C4-2B (cell line): Measurements from ENCODE around the gene DNAH1.

ENCODE experiments used
- ZFX ChIP-seq: fragments of 450-650 bp; IDR thresholded peaks from 2 replicates; pipeline ENCODE4 v1.6.1; 2017
- TF ChIP-seq, protein P1 (sequence below): fragments of 450-650 bp; conservative IDR thresholded peaks from 2 replicates; pipeline ENCODE4 v1.5.1; 2017; ENCODE audit warnings: mild to moderate bottlenecking

DNA sequence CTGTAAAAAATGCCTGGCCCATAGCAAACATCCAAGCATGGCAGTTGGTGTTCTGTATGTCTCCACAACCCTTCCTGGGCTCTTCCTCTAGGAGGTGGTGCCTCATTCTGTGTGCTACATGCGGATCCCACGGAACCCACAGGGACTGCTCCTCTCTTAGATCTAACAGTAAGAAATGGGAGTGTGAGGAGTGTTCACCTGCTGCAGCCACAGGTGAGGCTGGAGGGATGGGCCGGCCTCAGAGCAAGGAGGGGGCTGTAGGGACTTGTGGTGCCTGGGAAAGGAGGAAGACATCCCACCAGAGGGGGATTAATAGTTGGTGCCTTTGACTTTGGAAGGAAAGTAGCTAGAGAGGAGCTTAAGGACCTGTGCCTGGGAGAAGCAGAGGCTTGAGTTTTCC, 106.5 kb downstream of the DNAH1 start:
- TF ChIP-seq, protein P1, sequence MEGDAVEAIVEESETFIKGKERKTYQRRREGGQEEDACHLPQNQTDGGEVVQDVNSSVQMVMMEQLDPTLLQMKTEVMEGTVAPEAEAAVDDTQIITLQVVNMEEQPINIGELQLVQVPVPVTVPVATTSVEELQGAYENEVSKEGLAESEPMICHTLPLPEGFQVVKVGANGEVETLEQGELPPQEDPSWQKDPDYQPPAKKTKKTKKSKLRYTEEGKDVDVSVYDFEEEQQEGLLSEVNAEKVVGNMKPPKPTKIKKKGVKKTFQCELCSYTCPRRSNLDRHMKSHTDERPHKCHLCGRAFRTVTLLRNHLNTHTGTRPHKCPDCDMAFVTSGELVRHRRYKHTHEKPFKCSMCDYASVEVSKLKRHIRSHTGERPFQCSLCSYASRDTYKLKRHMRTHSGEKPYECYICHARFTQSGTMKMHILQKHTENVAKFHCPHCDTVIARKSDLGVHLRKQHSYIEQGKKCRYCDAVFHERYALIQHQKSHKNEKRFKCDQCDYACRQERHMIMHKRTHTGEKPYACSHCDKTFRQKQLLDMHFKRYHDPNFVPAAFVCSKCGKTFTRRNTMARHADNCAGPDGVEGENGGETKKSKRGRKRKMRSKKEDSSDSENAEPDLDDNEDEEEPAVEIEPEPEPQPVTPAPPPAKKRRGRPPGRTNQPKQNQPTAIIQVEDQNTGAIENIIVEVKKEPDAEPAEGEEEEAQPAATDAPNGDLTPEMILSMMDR, result no peak
- no peak for TF ChIP-seq ZFX
